Placental pericyte (primary cell): Measurements from ENCODE around the gene HTR1E. TPM values are rescaled to one million over a fixed set of nuclear protein-coding genes. Genes with fewer than 3 reads are reported as not detected.

Experiments
- small RNA-seq: library from RNA; depleted of rRNA; stranded (forward); fragments of <200 nt; gene quantifications from one replicate; pipeline ENCODE3, GENCODE V24; 2012; ENCODE audit warnings: low replicate concordance
- total RNA-seq: library from RNA; depleted of rRNA; stranded (reverse); fragments of >200 nt; gene quantifications from 2 replicates; pipeline ENCODE4 v1.2.3, GENCODE V29; 2012

HTR1E gene
- total RNA-seq = not detected in 2 replicates

GRCh38 chr6:86937219-86938079 lies at the start of gene HTR1E:
TSS of gene HTR1E (plus strand) at chr6:86937528. CDS start at chr6:87015335, 77,807 bp downstream.

Small RNA genes within 50 kb of the gene (small RNA-seq; reads per million reads assigned to genes)
- gene AL157777.2 = not detected
- not detected for gene MTHFD2P2

Other genes starting within 250 kb of the HTR1E start
- gene CGA, start 157.6 kb downstream of the HTR1E start, total RNA-seq = not detected in 2 replicates
- 19.3 and 34.8 TPM in 2 replicates for gene ZNF292, start 218.0 kb downstream of the HTR1E start, total RNA-seq